Heart left ventricle (tissue), 13 donors: ENCODE data around the gene TMEM100.

Source experiments
- POLR2A ChIP-seq, 2 donors: fragments of 450-650 bp; IDR thresholded peaks; one replicate each; pipeline ENCODE4 v1.6.1; 2017; ENCODE audit warnings: antibody characterized with exemption in 2 of 2, mild to moderate bottlenecking in 2 of 2, moderate library complexity in 2 of 2
- TF ChIP-seq, protein P1 (sequence below), 12 donors: fragments of 200-600 bp; sonication (generic) in 4 of 12; IDR thresholded peaks; one replicate each; pipeline versions ENCODE4 v1.5.0 to v1.8.0; 2018 to 2022; ENCODE audit warnings: antibody characterized with exemption in 12 of 12, mild to moderate bottlenecking in 5 of 12
- donor health status: ischemic (EF 13 %, LVEDD 7.1; RV severe dilation, severe dysfunction).
- donor health status: DM: no; HTN: yes; CAD: no.
- donor health status: DM: no; HTN: no; CAD: no.
- donor health status: ischemic (EF 25% LVEDD 6.9; RV normal size, moderate dysfunction).
- donor health status: ischemic (EF 25% LVEDD 5.7; RV mildly dilated, moderate dysfunction).
- donor health status: ischemic (EF 35%, LVEDD 5.7; RV mildly dilated, moderate dysfunction).
- donor health status: nonischemic (EF 11% LVEDD 7.7; RV severe dilation, severe dysfunction).
- donor health status: DM: yes; HTN: yes; CAD: no.
- donor health status: PGD.
- donor health status: ischemic (EF 29% LVEDD 5.4; RV normal size, mild dysfunction).
- donor health status: nonischemic (EF 23%, LVEDD 6.1; RV moderate dilation, normal function).

DNA sequence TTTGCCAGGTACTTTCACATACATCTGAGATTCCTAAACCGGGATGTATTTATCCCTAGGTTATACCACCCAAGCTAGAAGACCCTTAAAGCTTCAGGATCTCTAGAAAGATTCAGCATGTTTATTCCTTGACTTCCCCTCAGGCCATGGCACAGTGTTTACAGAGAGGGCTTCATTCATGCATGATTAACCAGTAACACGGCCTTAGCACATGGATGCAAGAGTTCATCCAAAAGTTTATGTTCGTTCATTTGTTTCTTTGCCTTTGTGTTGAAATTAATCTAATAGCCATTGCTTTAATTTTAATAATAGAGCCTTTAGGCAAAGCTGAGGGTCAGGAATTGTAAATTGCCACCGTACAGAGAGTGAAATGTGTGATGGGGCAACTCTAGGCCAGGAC, 41.9 kb upstream of the TMEM100 start:
- TF ChIP-seq, protein P1, sequence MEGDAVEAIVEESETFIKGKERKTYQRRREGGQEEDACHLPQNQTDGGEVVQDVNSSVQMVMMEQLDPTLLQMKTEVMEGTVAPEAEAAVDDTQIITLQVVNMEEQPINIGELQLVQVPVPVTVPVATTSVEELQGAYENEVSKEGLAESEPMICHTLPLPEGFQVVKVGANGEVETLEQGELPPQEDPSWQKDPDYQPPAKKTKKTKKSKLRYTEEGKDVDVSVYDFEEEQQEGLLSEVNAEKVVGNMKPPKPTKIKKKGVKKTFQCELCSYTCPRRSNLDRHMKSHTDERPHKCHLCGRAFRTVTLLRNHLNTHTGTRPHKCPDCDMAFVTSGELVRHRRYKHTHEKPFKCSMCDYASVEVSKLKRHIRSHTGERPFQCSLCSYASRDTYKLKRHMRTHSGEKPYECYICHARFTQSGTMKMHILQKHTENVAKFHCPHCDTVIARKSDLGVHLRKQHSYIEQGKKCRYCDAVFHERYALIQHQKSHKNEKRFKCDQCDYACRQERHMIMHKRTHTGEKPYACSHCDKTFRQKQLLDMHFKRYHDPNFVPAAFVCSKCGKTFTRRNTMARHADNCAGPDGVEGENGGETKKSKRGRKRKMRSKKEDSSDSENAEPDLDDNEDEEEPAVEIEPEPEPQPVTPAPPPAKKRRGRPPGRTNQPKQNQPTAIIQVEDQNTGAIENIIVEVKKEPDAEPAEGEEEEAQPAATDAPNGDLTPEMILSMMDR (IDR thresholded peaks at IDR 0.05), result no peak
- TF ChIP-seq POLR2A (IDR thresholded peaks at IDR 0.05), result no peak
